ENCODE data around the gene IDS. TPM values are rescaled to one million over a fixed set of nuclear protein-coding genes. Genes with fewer than 3 reads are reported as not detected.

IDS gene
- total RNA-seq, 1 experiment from 2014 or later = 78.7 TPM

GRCh38 chrX:149499766-149500165 lies 5.3 kb downstream of the IDS start:
- in situ Hi-C loops (cut with HindIII; ENCODE audit: low pct_unique_long_range_greater_than_20kb, low sequenced_read_pairs) = loop anchor here (25.0 kb wide), 1 partner anchor 1138 kb away; no protein-coding TSS in a partner anchor
- Histone ChIP-seq H3K4me1 (ENCODE audit: control insufficient read depth, insufficient read depth, low read length) (peaks cover 7% of the 10 kb centered on the region), H3K27ac (ENCODE audit: low read length) (no peak overlapping the region), H3K9me3 (ENCODE audit: control insufficient read depth, insufficient read depth, low read depth, low read length) (no peaks in the 10 kb centered on the region), H3K36me3 (ENCODE audit: control insufficient read depth, insufficient read depth, low read length) (no peaks in the 10 kb centered on the region; the same call in 1 of the 2 replicates), H3K27me3 (ENCODE audit: control insufficient read depth, insufficient read depth, low read length) (no peaks in the 10 kb centered on the region), H3K4me3 (ENCODE audit: low read depth in 2 of 2, low read length in 2 of 2) (no peak overlapping the region)
- ATAC-seq = no peak
- no TSS peak for BruUV-seq (replicated peaks)
- ChIA-PET POLR2A (no interaction called here), CTCF (interaction anchor here (0.6 kb wide), 1 partner anchor 31 kb away, joined by 4 read pairs; no protein-coding TSS in a partner anchor)
- TF ChIP-seq CTCF (IDR thresholded peaks at IDR 0.05) (no peak), REST (IDR thresholded peaks at IDR 0.05; ENCODE audit: insufficient read depth in 1 of 2, low read depth in 2 of 2, low read length in 1 of 2) (no peak), TCF7L2 (IDR thresholded peaks at IDR 0.05; ENCODE audit: low read depth, low read length) (no peak), SIN3A (IDR thresholded peaks at IDR 0.05; ENCODE audit: borderline replicate concordance, insufficient read depth, low read depth, low read length) (no peak), POLR2AphosphoS5 (IDR thresholded peaks at IDR 0.05; ENCODE audit: low read depth, low read length) (no peak)
- intact Hi-C loops (cut with micrococcal nuclease; ENCODE audit: unreplicated experiment) = no loop called here
- no peak for DNase-seq (ENCODE audit: low read depth, low spot score)

- intact Hi-C loops (cut with micrococcal nuclease; ENCODE audit: unreplicated experiment) (no loop called here), in situ Hi-C loops (cut with HindIII; ENCODE audit: low pct_unique_long_range_greater_than_20kb, low sequenced_read_pairs) (no loop called here)
- TF ChIP-seq REST (IDR thresholded peaks at IDR 0.05; ENCODE audit: insufficient read depth in 1 of 2, low read depth in 2 of 2, low read length in 1 of 2) = no peak
- TF ChIP-seq SIN3A (IDR thresholded peaks at IDR 0.05; ENCODE audit: borderline replicate concordance, insufficient read depth, low read depth, low read length) = no peak
- no peak for TF ChIP-seq CTCF (IDR thresholded peaks at IDR 0.05)
- no peak for TF ChIP-seq POLR2AphosphoS5 (IDR thresholded peaks at IDR 0.05; ENCODE audit: low read depth, low read length)
- no peak for TF ChIP-seq TCF7L2 (IDR thresholded peaks at IDR 0.05; ENCODE audit: low read depth, low read length)
- H3K27ac ChIP-seq (ENCODE audit: low read length) = no peak overlapping the region
- ATAC-seq (no peak), DNase-seq (ENCODE audit: low read depth, low spot score) (no peak)
- no peak overlapping the region for H3K4me3 ChIP-seq (ENCODE audit: low read depth in 2 of 2, low read length in 2 of 2)
- ChIA-PET POLR2A (no interaction called here), CTCF (no interaction called here)
- peaks cover 4% of the 10 kb centered on the region for H3K4me1 ChIP-seq (ENCODE audit: control insufficient read depth, insufficient read depth, low read length)
- no peaks in the 10 kb centered on the region; the same call in 1 of the 2 replicates for H3K36me3 ChIP-seq (ENCODE audit: control insufficient read depth, insufficient read depth, low read length)
- no TSS peak for BruUV-seq (replicated peaks)
- no peaks in the 10 kb centered on the region for H3K9me3 ChIP-seq (ENCODE audit: control insufficient read depth, insufficient read depth, low read depth, low read length)
- no peaks in the 10 kb centered on the region for H3K27me3 ChIP-seq (ENCODE audit: control insufficient read depth, insufficient read depth, low read length)
These were observed 6.3 kb downstream of the IDS start for GRCh38 chrX:149498767-149499166.

All from Panc1 (cell line).